AG09319 (cell line): ENCODE results near the gene TSPAN33.

Experiments
- DNase-seq: peaks from one replicate; pipeline ENCODE4 v3.0.0-alpha.2; 2010; ENCODE audit warnings: low read depth; ENCODE audit errors: extremely low read depth
- TF ChIP-seq, protein P1 (sequence below): IDR thresholded peaks from 2 replicates; pipeline ENCODE4 v1.5.1; 2011; ENCODE audit warnings: low read depth, mild to moderate bottlenecking, inconsistent platforms, low read length, moderate library complexity

The TSPAN33 gene, protein sequence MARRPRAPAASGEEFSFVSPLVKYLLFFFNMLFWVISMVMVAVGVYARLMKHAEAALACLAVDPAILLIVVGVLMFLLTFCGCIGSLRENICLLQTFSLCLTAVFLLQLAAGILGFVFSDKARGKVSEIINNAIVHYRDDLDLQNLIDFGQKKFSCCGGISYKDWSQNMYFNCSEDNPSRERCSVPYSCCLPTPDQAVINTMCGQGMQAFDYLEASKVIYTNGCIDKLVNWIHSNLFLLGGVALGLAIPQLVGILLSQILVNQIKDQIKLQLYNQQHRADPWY

DNA sequence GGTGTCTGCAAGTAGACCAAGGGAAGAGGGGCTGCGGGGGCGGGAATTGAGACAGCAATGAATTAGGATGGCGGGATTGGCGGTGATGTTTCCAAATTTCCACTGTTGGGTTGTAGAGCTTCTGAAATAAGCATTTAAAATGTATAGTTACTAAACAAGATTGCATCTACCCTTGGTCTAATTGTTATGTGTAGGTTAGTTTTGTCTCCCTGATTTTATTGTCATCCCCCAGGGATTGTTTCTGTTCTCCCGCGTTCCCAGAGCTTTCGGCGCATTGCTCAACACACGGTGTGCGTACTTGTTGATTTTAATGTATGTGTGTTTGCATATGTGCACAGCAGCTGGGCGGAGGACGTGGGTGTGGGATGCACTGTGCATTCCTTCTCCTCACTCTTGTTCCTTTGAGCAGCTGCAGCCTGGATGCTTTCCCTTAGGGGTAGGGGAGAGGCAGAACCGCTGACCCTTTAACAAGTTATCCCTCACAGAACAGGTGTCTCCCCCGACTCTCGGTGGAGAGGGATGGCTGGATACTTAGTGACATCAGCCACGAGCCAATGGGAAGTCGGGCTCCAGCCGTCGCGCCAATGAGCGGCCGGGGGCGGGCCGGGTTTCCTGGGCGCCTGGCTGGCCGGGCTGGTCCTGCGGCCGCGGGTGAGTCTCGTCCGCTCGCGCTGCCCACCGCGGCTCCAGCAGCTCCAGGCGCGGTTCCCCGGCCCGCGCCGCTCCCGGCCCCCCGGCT, at the start of gene TSPAN33:
Gene TSPAN33, plus strand, starts transcription at position 613 of the 739 bp plus-strand sequence. CDS start 274 bp downstream, outside the sequence.
- TF ChIP-seq, protein P1, sequence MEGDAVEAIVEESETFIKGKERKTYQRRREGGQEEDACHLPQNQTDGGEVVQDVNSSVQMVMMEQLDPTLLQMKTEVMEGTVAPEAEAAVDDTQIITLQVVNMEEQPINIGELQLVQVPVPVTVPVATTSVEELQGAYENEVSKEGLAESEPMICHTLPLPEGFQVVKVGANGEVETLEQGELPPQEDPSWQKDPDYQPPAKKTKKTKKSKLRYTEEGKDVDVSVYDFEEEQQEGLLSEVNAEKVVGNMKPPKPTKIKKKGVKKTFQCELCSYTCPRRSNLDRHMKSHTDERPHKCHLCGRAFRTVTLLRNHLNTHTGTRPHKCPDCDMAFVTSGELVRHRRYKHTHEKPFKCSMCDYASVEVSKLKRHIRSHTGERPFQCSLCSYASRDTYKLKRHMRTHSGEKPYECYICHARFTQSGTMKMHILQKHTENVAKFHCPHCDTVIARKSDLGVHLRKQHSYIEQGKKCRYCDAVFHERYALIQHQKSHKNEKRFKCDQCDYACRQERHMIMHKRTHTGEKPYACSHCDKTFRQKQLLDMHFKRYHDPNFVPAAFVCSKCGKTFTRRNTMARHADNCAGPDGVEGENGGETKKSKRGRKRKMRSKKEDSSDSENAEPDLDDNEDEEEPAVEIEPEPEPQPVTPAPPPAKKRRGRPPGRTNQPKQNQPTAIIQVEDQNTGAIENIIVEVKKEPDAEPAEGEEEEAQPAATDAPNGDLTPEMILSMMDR = no peak
- peak; percentile 5 for DNase-seq

DNA sequence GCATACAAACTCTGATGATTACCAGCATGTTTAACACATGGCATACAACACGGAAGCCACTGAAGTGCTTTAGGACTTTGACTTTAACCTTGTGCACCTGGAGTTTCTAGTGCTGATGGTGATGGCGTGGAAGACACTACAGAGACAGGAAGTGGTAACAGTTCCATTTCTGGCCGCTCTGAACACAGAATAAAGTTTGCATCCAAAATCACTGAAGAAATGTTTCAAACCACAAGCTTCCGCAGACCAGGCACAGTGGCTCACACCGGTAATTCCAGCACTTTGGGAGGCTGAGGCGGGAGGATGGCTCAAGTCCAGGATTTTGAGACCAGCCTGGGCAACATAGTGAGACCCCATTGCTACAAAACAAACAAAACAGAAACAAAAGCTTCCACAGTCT, 49.2 kb upstream of the TSPAN33 start:
- TF ChIP-seq, protein P1 = no peak
- DNase-seq = no peak

DNA sequence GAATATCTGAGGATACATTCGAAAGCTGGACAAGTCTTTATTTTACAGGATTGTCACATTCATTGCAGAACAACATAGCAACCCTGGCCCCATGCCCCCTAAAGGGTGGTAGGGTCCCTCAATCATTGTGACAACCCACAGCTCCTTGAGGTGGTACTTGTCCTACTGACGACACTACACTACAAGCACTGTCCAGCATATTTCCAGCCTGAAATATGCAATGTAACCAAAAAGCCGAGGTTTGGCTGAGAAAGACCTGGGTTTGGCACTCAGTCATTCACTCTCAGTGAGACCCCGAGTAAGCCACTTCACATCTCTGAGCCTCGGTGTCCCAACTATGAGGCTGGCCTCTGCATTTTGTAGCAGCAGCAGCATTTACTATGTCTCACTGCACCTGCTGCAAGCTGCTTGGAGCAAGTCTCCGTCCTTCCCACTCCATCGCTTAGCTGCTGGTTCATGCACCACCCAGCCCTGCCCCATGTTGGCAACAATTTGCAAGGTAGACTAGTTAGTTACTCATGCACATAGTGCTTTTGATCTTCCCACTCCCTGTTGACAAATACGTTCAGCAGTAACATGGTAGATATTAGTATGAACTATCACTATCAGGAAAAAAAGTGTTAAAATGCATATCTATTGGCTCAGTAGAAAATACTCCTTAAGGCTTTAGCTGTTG, 46.0 kb upstream of the TSPAN33 start:
- no peak for DNase-seq
- TF ChIP-seq, protein P1 = no peak

DNA sequence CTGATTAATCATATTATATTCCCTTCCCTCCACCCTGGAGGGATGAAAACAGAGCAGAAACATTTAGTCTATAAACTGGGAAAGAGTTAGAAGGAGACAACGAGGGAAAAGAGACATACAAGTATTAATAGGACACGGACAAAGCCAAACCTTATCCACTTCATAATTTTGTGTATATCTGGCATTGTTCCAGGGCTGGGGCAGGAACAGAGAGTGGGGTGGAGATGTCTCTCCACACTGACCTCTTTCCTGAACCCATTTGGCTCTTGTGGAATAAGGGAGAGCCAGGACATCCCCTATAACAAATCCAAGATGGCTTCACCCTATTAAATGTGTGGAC, 43.7 kb upstream of the TSPAN33 start:
- TF ChIP-seq, protein P1 = no peak
- no peak for DNase-seq

DNA sequence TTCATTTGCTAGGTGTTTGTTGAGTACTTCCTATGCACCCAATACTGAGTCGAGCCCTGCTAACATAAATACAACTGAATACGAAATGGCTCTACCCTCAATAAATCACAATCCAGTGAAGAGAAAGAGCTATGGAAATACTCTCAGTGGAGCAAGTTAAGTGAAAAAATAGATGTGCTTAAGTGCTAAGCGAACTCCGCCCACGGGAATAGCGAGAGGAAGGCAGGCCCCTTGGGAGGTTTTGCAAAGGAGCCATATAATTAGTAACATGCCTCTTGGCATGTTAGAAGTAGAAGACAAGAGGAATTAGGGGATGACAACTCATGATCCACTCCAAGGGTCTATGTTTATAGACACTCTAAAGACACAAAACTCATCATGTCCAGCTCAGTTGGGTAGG, 42.8 kb upstream of the TSPAN33 start:
- no peak for DNase-seq

DNA sequence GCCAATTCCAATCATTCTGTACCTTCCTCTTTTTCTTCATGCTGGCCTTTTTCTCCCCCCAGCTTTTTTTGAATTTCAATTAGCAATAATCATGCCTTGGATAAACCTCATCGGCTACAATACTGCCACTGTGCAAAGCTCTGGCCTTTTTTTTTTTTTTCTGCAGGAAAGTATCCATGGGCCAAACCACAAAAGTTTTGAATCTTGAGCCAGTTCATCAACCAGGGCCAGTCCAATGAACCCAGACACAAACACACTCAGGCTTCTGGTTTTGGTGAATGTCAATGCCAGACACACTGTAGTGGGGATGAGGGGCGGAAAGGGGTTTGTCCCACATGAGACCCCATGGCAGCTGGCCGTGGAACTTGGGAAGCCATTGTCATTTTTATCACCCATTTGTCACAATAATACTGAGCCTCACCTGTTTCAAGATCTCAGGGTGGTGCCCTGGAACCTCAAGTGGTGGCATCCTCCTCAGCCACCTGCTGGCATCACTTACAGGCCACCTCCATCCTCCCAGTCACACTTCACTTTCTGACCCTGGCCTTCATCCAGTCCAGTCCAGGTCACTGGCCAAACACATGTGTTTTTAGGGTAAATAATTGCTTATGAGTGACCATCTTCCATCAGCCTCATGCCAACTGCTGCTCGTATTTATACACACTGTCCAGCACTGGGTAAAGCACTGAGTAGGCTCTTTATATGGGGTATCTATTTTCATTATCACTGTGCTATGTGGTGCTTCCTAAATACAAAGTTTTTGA, 40.8 kb upstream of the TSPAN33 start:
- TF ChIP-seq, protein P1 = no peak
- no peak for DNase-seq

More for the DNA sequence above, 42.8 kb upstream of the TSPAN33 start:
- TF ChIP-seq, protein P1 = no peak
